ENCODE measurements around the gene CCDC141. TPM values are rescaled to one million over a fixed set of nuclear protein-coding genes. Genes with fewer than 3 reads are reported as not detected.

Gene CCDC141
- polyA plus RNA-seq, 1 donor = 0.30 TPM

DNA sequence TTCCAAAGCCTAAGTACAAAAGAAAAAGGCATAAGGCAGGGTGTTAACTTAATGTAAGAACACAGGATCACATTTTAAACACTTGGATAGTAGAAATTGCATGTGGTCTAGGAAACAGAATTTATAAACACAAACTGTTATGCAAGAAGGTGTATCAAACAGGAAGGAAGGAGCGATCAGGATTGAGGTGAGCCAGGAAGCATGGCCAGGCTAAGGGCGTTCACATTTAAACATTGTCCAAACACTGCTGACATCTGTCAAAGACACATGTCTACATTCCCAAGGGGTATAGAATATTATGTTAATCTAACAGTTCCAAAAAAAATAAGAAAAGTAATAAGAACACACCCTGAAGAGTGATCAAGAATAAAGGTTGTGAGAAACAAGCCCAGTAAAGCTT lies 71.3 kb downstream of the CCDC141 start:
- no peak for DNase-seq

GRCh38 chr2:178976351-178976750 lies 73.6 kb downstream of the CCDC141 start:
- DNase-seq = no peak

GRCh38 chr2:178962805-178963433 lies 87.0 kb downstream of the CCDC141 start:
- DNase-seq = no peak

- DNase-seq = no peak
These were observed 87.8 kb downstream of the CCDC141 start for GRCh38 chr2:178962152-178962551.

- DNase-seq = no peak
These were observed 95.9 kb downstream of the CCDC141 start for GRCh38 chr2:178954049-178954448.

GRCh38 chr2:178951266-178952006 lies 98.5 kb downstream of the CCDC141 start:
- DNase-seq = no peak

DNA sequence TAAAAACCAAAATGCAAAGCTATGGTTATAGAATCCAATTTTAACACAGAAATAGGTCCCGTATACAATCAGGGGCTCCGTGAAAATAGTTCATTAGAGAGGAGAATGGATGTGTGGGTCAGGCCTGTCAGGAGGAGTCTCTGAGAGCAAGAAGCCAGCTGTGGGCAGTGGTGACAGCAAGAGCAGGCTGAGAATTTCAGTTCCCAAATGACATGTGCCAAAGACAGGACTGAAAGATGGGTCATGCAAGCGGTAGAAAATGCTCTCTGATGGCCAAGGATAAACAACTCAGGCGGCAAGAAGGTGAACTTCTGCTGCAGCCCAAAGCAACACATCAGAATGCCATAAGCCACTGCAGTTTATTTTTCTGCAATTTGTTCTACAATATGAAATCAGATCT lies 100.4 kb downstream of the CCDC141 start:
- no peak for DNase-seq

GRCh38 chr2:178949151-178949550 lies 100.8 kb downstream of the CCDC141 start:
- DNase-seq = no peak

DNA sequence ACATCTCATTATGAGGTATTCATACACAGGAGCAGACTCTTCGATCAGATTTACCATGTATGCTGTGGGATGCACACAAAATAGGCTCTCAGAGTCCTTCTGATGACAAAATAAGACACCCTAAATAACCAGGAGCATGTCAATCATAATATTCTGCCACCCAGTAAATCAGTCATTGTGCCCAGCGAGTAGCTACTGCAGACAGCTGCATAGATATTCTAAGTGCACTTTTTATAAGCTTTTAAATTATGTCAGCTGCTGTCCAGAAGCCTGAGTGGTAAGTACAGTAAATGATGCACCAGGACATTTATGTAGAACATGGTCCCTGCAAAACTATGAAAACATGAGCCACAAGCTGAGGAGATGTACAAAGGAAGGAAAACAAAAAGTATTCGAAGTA lies 102.9 kb downstream of the CCDC141 start:
- DNase-seq = no peak

- no peak for DNase-seq
These were observed 103.4 kb downstream of the CCDC141 start for GRCh38 chr2:178946494-178946893.

- DNase-seq = no peak
These were observed 106.2 kb downstream of the CCDC141 start for GRCh38 chr2:178943745-178944144.

DNA sequence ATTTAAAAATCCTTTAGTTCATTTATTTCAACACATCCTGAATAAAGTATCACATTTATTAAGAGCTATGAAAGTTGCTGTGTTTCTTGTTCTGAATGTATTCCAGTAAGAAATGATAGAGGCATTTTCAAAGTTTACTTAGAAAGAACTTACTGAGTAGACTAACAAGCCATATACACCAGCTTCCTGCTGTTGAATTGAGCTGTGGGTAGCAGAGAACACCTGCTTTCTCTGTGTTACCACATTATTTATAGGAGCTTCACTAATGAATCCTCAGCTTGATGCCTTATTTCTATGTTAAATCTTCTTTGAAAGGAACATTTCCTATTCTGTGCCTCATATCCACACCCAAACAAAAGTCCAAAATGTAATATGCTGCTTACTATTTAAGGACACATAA lies 115.4 kb downstream of the CCDC141 start:
- no peak for DNase-seq

DNA sequence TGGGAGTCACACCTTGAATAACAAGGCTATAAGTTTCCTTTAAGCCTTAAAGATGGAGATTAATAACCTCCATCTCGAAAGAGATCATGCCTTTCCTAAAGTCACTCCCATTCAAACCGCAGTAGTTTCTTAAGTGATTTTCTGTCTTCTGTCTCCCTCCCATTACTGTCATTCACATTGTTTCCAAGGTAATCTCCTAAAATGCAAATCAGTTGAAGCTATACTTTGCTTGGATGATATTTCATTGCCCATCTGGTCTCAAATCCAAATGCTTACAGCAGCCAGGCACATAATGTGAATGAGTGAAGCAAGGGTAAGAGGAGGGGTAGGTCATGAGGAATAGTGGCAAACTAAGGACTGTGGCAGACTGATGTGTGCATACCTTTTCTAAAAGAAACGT lies 116.4 kb downstream of the CCDC141 start:
- no peak for DNase-seq

DNA sequence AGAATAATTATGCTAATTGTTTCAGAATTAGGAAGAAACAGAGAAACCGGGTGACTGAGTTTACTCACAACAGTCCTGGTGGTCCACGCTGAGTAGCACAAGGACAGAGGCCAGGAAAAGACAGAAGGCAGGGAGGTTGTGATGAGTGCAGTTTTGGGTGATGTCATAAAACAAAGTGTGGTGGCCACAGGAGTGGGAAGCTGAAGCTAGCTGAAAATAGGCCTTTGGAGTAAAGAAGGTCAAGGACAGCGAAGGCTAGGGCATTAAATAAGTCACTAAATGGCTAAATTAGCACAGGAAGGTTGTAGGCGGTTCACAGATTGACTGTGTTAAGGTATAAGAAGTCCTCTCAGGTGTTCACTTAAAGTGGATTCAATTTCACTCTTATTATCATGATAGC lies 121.9 kb downstream of the CCDC141 start:
- no peak for DNase-seq

DNA sequence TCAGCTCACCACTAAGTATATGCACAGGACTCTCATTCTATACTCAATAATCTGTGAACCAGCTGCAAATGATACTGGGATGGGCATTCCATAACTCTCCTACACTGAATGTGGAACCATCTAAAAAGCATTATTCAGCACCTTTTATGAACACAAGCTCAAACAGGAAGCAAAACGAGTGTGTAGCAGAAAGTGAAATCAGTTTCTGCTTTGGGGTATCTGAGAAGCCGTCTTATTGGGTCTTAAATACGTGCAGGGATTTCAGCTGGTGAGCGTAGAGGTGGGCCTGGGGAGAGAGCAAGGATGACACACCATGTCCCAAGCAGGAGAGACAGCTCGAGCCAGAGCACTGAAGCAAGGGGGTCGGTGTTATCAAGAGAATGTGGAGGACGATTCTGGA lies 122.8 kb downstream of the CCDC141 start:
- no peak for DNase-seq

- DNase-seq = no peak
These were observed 125.1 kb downstream of the CCDC141 start for GRCh38 chr2:178924817-178925216.

GRCh38 chr2:178923546-178923945 lies 126.4 kb downstream of the CCDC141 start:
- DNase-seq = no peak

DNA sequence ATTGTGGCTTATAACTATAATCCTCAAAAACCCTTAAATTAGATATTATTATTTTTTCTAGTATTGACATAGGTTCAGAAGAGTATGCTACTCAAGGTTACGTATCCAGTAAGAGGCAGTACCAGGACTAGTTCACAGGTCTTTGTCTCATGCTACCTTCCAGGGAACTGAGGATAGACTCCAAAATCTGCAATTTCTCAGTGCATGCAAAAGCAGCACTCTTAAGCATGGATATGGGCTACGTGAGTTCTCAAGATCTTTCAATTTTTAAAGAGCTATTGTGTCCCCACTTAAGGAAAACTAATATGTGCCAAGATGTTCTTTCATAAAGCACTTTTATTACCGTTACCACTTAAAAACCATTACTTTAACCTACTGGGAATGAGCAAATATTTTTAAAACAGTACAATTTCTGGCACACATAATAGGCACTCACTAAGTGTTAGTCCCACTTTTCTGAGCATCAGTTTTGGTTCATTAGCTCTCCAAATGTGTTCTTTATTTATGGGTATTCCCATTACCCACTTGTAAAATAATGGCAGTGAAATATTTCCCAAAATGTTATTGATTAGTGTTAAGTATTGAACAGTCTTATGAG lies 128.9 kb downstream of the CCDC141 start:
- DNase-seq = no peak

GRCh38 chr2:178917555-178917954 lies 132.4 kb downstream of the CCDC141 start:
- no peak for DNase-seq

- DNase-seq = no peak
These were observed 134.3 kb downstream of the CCDC141 start for GRCh38 chr2:178915423-178916173.

DNA sequence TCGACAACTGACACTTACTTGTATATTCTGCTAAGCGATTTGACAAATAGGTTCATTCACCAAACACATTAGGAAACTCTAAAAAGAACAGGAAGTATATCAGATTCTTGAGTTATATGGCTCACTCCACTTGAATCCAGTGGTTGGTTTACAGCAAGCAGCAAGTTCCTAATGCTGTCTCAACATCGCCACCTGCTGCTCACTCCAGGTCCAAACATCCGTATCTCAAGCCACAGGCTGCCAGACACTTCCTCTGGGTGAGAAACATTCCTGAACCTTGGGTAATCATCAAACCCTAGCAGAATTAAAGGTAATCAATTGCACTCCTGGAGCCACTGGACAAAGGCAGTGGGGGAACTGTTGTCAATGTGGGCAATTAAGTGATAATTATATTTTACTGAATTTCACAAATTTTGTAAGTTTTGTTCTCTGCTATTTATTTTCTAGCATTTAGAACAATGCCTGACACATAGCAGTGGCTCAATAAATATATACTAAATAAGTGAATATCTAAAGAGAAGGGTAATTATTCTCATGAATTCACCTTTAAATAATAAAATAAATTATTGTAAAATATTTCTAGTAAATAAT lies 135.6 kb downstream of the CCDC141 start:
- peak; percentile 80 for DNase-seq

DNA sequence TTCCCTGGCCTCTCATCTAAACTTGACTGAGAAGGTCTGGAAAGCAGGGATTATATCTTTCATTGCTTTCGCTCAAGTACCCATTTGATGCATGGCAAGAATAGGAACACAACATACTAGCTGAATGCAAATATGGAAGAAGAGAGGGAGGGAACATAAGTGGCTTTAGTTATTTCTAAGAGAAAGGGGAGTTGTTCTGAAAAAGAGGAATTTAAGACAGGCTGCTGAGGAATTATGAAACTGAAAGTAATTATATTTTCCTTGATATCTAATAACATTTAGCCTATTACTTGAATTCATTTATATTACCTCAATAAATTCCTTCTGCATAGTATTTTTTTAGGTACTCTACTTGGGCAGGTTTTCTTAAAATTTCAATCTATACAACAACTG lies 136.9 kb downstream of the CCDC141 start:
- DNase-seq = no peak

Data from left kidney (tissue), 2 donors.